ENCODE data around the gene RPS6KA2. TPM values are rescaled to one million over a fixed set of nuclear protein-coding genes. Genes with fewer than 3 reads are reported as not detected.
A peak's percentile ranks its signal among the peaks of the same experiment; 100 is the strongest.

Gene RPS6KA2
- total RNA-seq, 4 donors from 2014 or later: 52.1 to 84.8 (median 58.7) TPM

- TF ChIP-seq CTCF (IDR thresholded peaks at IDR 0.05): no peak
- DNase-seq (ENCODE audit: low spot score) (no peak), ATAC-seq (ENCODE audit: low FRiP score) (no peak)
Observed at GRCh38 chr6:166592821-166593220, 34.2 kb downstream of the RPS6KA2 start.

GRCh38 chr6:166591961-166592520 lies 35.0 kb downstream of the RPS6KA2 start:
- DNase-seq (ENCODE audit: low spot score) (no peak), ATAC-seq (ENCODE audit: low FRiP score) (no peak)
- TF ChIP-seq CTCF (IDR thresholded peaks at IDR 0.05): no peak

GRCh38 chr6:166591026-166591425 lies 36.0 kb downstream of the RPS6KA2 start:
- ATAC-seq (ENCODE audit: low FRiP score) (no peak), DNase-seq (ENCODE audit: low spot score) (no peak)
- TF ChIP-seq CTCF (IDR thresholded peaks at IDR 0.05): no peak

GRCh38 chr6:166589786-166590574 lies 37.1 kb downstream of the RPS6KA2 start:
- ATAC-seq (ENCODE audit: low FRiP score) (no peak), DNase-seq (ENCODE audit: low spot score) (no peak)
- TF ChIP-seq CTCF (IDR thresholded peaks at IDR 0.05): no peak

GRCh38 chr6:166589337-166589731 lies 37.7 kb downstream of the RPS6KA2 start:
- no peak for DNase-seq (ENCODE audit: low spot score)
- ATAC-seq (ENCODE audit: low FRiP score): no peak
- no peak for TF ChIP-seq CTCF (IDR thresholded peaks at IDR 0.05)

GRCh38 chr6:166588691-166589336 lies 38.2 kb downstream of the RPS6KA2 start:
- DNase-seq (ENCODE audit: low spot score): no peak
- TF ChIP-seq CTCF (IDR thresholded peaks at IDR 0.05): no peak
- ATAC-seq (ENCODE audit: low FRiP score): peak; percentile 58

All from omental fat pad (tissue), 4 donors.